Sigmoid colon (tissue), 4 donors: ENCODE measurements around the gene KCNE5.

ENCODE experiments used
- EP300 ChIP-seq, 4 donors: sonication (generic); formaldehyde crosslinking; IDR thresholded peaks; one replicate each; pipeline ENCODE4 v1.6.1; 2017; ENCODE audit warnings: antibody characterized with exemption in 4 of 4
- POLR2A ChIP-seq, 2 donors: fragments of 450-650 bp; IDR thresholded peaks; one replicate each; pipeline ENCODE4 v1.6.1; 2016; ENCODE audit warnings: antibody characterized with exemption in 2 of 2, mild to moderate bottlenecking in 2 of 2, moderate library complexity in 2 of 2
- POLR2AphosphoS5 ChIP-seq, 4 donors: sonication (generic); formaldehyde crosslinking; IDR thresholded peaks; one replicate each; pipeline ENCODE4 v1.6.1; 2017; ENCODE audit warnings: antibody characterized with exemption in 4 of 4
- TF ChIP-seq, protein P1 (sequence below), 4 experiments: fragments of 450-650 bp in 3 of 4; fragments of 200-600 bp in 1 of 4; IDR thresholded peaks; one replicate each; pipeline ENCODE4 v1.5.1; 2016 to 2019; ENCODE audit warnings: antibody characterized with exemption in 4 of 4, mild to moderate bottlenecking in 3 of 4, moderate library complexity in 2 of 4

DNA sequence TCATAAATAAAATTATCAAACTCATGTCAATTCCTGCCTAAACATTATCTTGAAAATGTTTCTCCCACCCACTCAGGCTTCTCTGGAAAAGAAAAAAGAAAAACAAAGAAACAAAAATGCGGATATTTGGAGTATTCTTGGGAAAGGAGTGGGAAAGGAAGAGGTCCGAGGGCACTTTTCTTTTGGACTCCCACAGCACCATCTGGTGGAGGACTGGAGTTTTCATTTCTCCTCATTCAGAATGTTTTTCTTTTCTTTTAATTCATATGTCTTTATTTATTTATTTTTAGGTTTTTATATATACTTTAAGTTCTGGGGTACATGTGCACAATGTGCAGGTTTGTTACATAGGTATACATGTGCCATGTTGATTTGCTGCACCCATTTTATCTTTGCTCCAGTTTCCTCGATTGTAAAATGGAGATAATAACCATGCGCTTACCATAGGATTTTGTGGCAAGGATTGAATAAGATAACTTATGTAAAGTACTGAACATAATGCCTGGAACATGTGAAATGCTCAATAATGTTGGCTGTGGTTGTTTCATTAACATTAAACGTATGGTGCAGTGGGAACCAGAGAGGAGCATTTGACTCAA lies 8.0 kb upstream of the KCNE5 start:
- TF ChIP-seq, protein P1, sequence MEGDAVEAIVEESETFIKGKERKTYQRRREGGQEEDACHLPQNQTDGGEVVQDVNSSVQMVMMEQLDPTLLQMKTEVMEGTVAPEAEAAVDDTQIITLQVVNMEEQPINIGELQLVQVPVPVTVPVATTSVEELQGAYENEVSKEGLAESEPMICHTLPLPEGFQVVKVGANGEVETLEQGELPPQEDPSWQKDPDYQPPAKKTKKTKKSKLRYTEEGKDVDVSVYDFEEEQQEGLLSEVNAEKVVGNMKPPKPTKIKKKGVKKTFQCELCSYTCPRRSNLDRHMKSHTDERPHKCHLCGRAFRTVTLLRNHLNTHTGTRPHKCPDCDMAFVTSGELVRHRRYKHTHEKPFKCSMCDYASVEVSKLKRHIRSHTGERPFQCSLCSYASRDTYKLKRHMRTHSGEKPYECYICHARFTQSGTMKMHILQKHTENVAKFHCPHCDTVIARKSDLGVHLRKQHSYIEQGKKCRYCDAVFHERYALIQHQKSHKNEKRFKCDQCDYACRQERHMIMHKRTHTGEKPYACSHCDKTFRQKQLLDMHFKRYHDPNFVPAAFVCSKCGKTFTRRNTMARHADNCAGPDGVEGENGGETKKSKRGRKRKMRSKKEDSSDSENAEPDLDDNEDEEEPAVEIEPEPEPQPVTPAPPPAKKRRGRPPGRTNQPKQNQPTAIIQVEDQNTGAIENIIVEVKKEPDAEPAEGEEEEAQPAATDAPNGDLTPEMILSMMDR (IDR thresholded peaks at IDR 0.05): no peak
- TF ChIP-seq POLR2AphosphoS5 (IDR thresholded peaks at IDR 0.05): no peak
- no peak for TF ChIP-seq POLR2A (IDR thresholded peaks at IDR 0.05)
- TF ChIP-seq EP300 (IDR thresholded peaks at IDR 0.05): no peak
